WTC11 (cell line): ENCODE results near the gene SEMA3D. TPM values are rescaled to one million over a fixed set of nuclear protein-coding genes. Genes with fewer than 3 reads are reported as not detected.

Experiments
- ATAC-seq: fragments of 200-7000 bp; cut with Tn5 transposase; 2 replicates; pipeline ENCODE4 v1.10.0; 2021; ENCODE audit warnings: mild to moderate bottlenecking, moderate library complexity
- CTCF ChIA-PET: fragments of 300-600 bp; sonication (Branson Sonifier 250); formaldehyde crosslinking; loops from one replicate; lab custom pipeline; 2021; ENCODE audit warnings: antibody characterized with exemption; lab: Charles Lee
- POLR2A ChIA-PET: fragments of 350-600 bp; sonication (Branson Sonifier 250); formaldehyde crosslinking; loops from one replicate; lab custom pipeline; 2021; ENCODE audit warnings: antibody characterized with exemption; lab: Charles Lee
- DNase-seq: peaks from one replicate; pipeline ENCODE4 v3.0.0; 2021; ENCODE audit warnings: low spot score
- H3K27ac Mint-ChIP-seq: 2 replicates; pipeline ENCODE4 v1.8.0; 2021; ENCODE audit warnings: mixed read lengths
- H3K27me3 Mint-ChIP-seq: 2 replicates; pipeline ENCODE4 v1.8.0; 2021; ENCODE audit warnings: low read depth, mild to moderate bottlenecking, moderate library complexity, mixed read lengths
- H3K36me3 Mint-ChIP-seq: 2 replicates; pipeline ENCODE4 v1.8.0; 2021; ENCODE audit warnings: mixed read lengths
- H3K4me1 Mint-ChIP-seq: 2 replicates; pipeline ENCODE4 v1.8.0; 2022; ENCODE audit warnings: mixed read lengths
- H3K4me3 Mint-ChIP-seq: 2 replicates; pipeline ENCODE4 v1.8.0; 2021; ENCODE audit warnings: mild to moderate bottlenecking, moderate library complexity, mixed read lengths
- H3K9me3 Mint-ChIP-seq: 2 replicates; pipeline ENCODE4 v1.8.0; 2021; ENCODE audit warnings: mixed read lengths
- AR ChIP-seq: fragments of 250-450 bp; sonication (Bioruptor Pico); IDR thresholded peaks from 2 replicates; pipeline ENCODE4 v1.9.0; 2021; ENCODE audit warnings: mild to moderate bottlenecking
- EMX1 ChIP-seq: fragments of 250-450 bp; sonication (Bioruptor Pico); IDR thresholded peaks from 2 replicates; pipeline ENCODE4 v1.8.0; 2021; ENCODE audit warnings: mild to moderate bottlenecking
- ESRRA ChIP-seq: sonication (generic); formaldehyde crosslinking; IDR thresholded peaks from 2 replicates; pipeline ENCODE4 v1.8.1; 2022; ENCODE audit warnings: mild to moderate bottlenecking, missing genetic modification reagents, borderline replicate concordance
- ETV6 ChIP-seq: sonication (generic); formaldehyde crosslinking; IDR thresholded peaks from 2 replicates; pipeline ENCODE4 v1.8.1; 2022; ENCODE audit warnings: mild to moderate bottlenecking, missing genetic modification reagents
- FOXJ3 ChIP-seq: sonication (generic); formaldehyde crosslinking; IDR thresholded peaks from 2 replicates; pipeline ENCODE4 v1.9.0; 2021; ENCODE audit warnings: missing genetic modification reagents, mild to moderate bottlenecking, borderline replicate concordance
- FOXK1 ChIP-seq: sonication (generic); formaldehyde crosslinking; IDR thresholded peaks from 2 replicates; pipeline ENCODE4 v1.8.0; 2022; ENCODE audit warnings: mild to moderate bottlenecking, moderate library complexity, missing genetic modification reagents
- GABPB1 ChIP-seq: sonication (generic); formaldehyde crosslinking; IDR thresholded peaks from 2 replicates; pipeline ENCODE4 v1.8.1; 2023; ENCODE audit warnings: mild to moderate bottlenecking, missing genetic modification reagents
- GRHL2 ChIP-seq: fragments of 250-450 bp; sonication (Bioruptor Pico); IDR thresholded peaks from 2 replicates; pipeline ENCODE4 v1.8.0; 2022; ENCODE audit warnings: mild to moderate bottlenecking, moderate library complexity; ENCODE audit not compliant: insufficient replicate concordance, severe bottlenecking
- MAX ChIP-seq: sonication (generic); formaldehyde crosslinking; IDR thresholded peaks from 2 replicates; pipeline ENCODE4 v1.8.0; 2022; ENCODE audit warnings: mild to moderate bottlenecking, missing genetic modification reagents
- MYBL2 ChIP-seq: sonication (generic); formaldehyde crosslinking; IDR thresholded peaks from 2 replicates; pipeline ENCODE4 v1.8.1; 2023; ENCODE audit warnings: mild to moderate bottlenecking, moderate library complexity, missing genetic modification reagents
- NR2C2 ChIP-seq: sonication (generic); formaldehyde crosslinking; IDR thresholded peaks from 2 replicates; pipeline ENCODE4 v1.8.0; 2022; ENCODE audit warnings: mild to moderate bottlenecking, missing genetic modification reagents
- NR3C1 ChIP-seq: sonication (generic); formaldehyde crosslinking; conservative IDR thresholded peaks from 2 replicates; pipeline ENCODE4 v1.8.1; 2023; ENCODE audit warnings: low read depth, mild to moderate bottlenecking, missing genetic modification reagents
- PRDM15 ChIP-seq: sonication (generic); formaldehyde crosslinking; IDR thresholded peaks from 2 replicates; pipeline ENCODE4 v1.8.0; 2022; ENCODE audit warnings: missing genetic modification reagents
- RORB ChIP-seq: fragments of 250-450 bp; sonication (Bioruptor Pico); IDR thresholded peaks from 2 replicates; pipeline ENCODE4 v1.9.0; 2021; ENCODE audit warnings: mild to moderate bottlenecking
- SMAD3 ChIP-seq: sonication (generic); formaldehyde crosslinking; IDR thresholded peaks from 2 replicates; pipeline ENCODE4 v1.8.0; 2022; ENCODE audit warnings: missing genetic modification reagents, mild to moderate bottlenecking, borderline replicate concordance
- TCF7 ChIP-seq: sonication (generic); formaldehyde crosslinking; IDR thresholded peaks from 2 replicates; pipeline ENCODE4 v1.8.0; 2022; ENCODE audit warnings: mild to moderate bottlenecking, low read depth, missing genetic modification reagents, moderate library complexity
- TEAD4 ChIP-seq: sonication (generic); formaldehyde crosslinking; IDR thresholded peaks from 2 replicates; pipeline ENCODE4 v1.8.0; 2022; ENCODE audit warnings: mild to moderate bottlenecking, missing genetic modification reagents
- ZMAT4 ChIP-seq: fragments of 250-450 bp; sonication (Bioruptor Pico); IDR thresholded peaks from 2 replicates; pipeline ENCODE4 v1.9.0; 2021; ENCODE audit warnings: mild to moderate bottlenecking
- ZNF138 ChIP-seq: sonication (generic); formaldehyde crosslinking; conservative IDR thresholded peaks from 2 replicates; pipeline ENCODE4 v1.8.1; 2022; ENCODE audit warnings: mild to moderate bottlenecking, moderate library complexity, missing genetic modification reagents
- ZNF219 ChIP-seq: sonication (generic); formaldehyde crosslinking; IDR thresholded peaks from 2 replicates; pipeline ENCODE4 v1.8.0; 2023; ENCODE audit warnings: missing genetic modification reagents, mild to moderate bottlenecking, borderline replicate concordance
- ZNF263 ChIP-seq: sonication (generic); formaldehyde crosslinking; IDR thresholded peaks from 2 replicates; pipeline ENCODE4 v1.8.1; 2022; ENCODE audit warnings: low read depth, mild to moderate bottlenecking, moderate library complexity, missing genetic modification reagents
- ZNF396 ChIP-seq: fragments of 250-450 bp; sonication (Bioruptor Pico); IDR thresholded peaks from 2 replicates; pipeline ENCODE4 v1.8.0; 2021; ENCODE audit warnings: mild to moderate bottlenecking, moderate library complexity, borderline replicate concordance
- ZNF425 ChIP-seq: fragments of 250-450 bp; sonication (Bioruptor Pico); conservative IDR thresholded peaks from 2 replicates; pipeline ENCODE4 v1.9.0; 2021; ENCODE audit warnings: mild to moderate bottlenecking
- total RNA-seq: library from RNA; stranded (reverse); gene quantifications from 3 replicates; pipeline ENCODE4 v1.2.3, GENCODE V29; 2021
- TF ChIP-seq, protein P1 (sequence below): sonication (generic); formaldehyde crosslinking; IDR thresholded peaks from 2 replicates; pipeline ENCODE4 v1.8.1; 2022; ENCODE audit warnings: missing genetic modification reagents, borderline replicate concordance

SEMA3D gene
- total RNA-seq, 1 experiment from 2014 or later, result 3.8 TPM

DNA sequence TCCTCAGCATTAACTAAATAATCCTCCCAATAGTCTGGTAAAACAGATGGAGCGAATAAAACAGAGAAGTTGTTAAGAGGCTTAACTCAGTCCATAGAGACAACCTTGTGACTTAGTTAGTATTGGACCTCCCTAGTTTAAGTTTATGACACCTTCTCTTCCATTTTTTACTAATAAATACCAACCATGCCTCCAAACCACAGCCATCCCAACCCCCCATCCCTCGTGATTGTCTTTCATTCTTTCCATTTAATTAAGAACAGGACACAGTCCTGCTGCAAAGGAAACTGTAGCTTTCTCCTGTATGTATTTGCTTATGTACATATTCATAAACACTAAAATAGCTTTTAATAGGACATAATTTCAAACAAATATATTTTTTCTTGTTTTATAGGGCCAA lies 238.2 kb downstream of the SEMA3D start:
- DNase-seq (no peak), ATAC-seq (no peak)
- no peak overlapping the region for H3K4me3 Mint-ChIP-seq
- TF ChIP-seq MAX (CRISPR knock-in tag), result no peak
- no peak for TF ChIP-seq NR3C1 (CRISPR knock-in tag)
- no peak for TF ChIP-seq NR2C2 (CRISPR knock-in tag)
- no peak for TF ChIP-seq ZNF263
- H3K4me1 Mint-ChIP-seq, result peaks cover 14% of the 10 kb centered on the region
- H3K36me3 Mint-ChIP-seq, result no peaks in the 10 kb centered on the region
- H3K27ac Mint-ChIP-seq, result no peak overlapping the region
- no peaks in the 10 kb centered on the region for H3K27me3 Mint-ChIP-seq
- H3K9me3 Mint-ChIP-seq, result no peaks in the 10 kb centered on the region
- ChIA-PET POLR2A (no interaction called here), CTCF (no interaction called here)

GRCh38 chr7:84946549-84946948 lies 240.3 kb downstream of the SEMA3D start:
- Mint-ChIP-seq H3K4me3 (no peak overlapping the region), H3K4me1 (peaks cover 9% of the 10 kb centered on the region)
- TF ChIP-seq ESRRA, result no peak
- no peak for TF ChIP-seq MYBL2 (CRISPR knock-in tag)
- no peak for TF ChIP-seq GABPB1
- TF ChIP-seq ETV6 (CRISPR knock-in tag), result no peak
- TF ChIP-seq ZMAT4 (CRISPR knock-in tag), result no peak
- TF ChIP-seq, protein P1, sequence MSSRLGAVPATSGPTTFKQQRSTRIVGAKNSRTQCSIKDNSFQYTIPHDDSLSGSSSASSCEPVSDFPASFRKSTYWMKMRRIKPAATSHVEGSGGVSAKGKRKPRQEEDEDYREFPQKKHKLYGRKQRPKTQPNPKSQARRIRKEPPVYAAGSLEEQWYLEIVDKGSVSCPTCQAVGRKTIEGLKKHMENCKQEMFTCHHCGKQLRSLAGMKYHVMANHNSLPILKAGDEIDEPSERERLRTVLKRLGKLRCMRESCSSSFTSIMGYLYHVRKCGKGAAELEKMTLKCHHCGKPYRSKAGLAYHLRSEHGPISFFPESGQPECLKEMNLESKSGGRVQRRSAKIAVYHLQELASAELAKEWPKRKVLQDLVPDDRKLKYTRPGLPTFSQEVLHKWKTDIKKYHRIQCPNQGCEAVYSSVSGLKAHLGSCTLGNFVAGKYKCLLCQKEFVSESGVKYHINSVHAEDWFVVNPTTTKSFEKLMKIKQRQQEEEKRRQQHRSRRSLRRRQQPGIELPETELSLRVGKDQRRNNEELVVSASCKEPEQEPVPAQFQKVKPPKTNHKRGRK, result no peak
- TF ChIP-seq GRHL2 (CRISPR knock-in tag), result no peak
- no peak for TF ChIP-seq ZNF396
- no peak for TF ChIP-seq ZNF425 (CRISPR knock-in tag)
- TF ChIP-seq EMX1, result no peak
- no peak for TF ChIP-seq TCF7 (CRISPR knock-in tag)
- no peak for TF ChIP-seq PRDM15
- TF ChIP-seq AR (CRISPR knock-in tag), result no peak
- TF ChIP-seq SMAD3 (CRISPR knock-in tag), result no peak
- no peak for TF ChIP-seq RORB (CRISPR knock-in tag)
- no peak for TF ChIP-seq ZNF219 (CRISPR knock-in tag)
- no peak for TF ChIP-seq FOXJ3
- TF ChIP-seq FOXK1 (CRISPR knock-in tag), result no peak
- TF ChIP-seq ZNF138, result no peak
- no peak for TF ChIP-seq TEAD4 (CRISPR knock-in tag)
- TF ChIP-seq, all 79 proteins: peak for 0
- POLR2A ChIA-PET, result no interaction called here
- DNase-seq (no peak), ATAC-seq (no peak)
- H3K36me3 Mint-ChIP-seq, result no peaks in the 10 kb centered on the region
- CTCF ChIA-PET, result no interaction called here
- H3K9me3 Mint-ChIP-seq, result no peaks in the 10 kb centered on the region
- no peaks in the 10 kb centered on the region for H3K27me3 Mint-ChIP-seq
- H3K27ac Mint-ChIP-seq, result peak overlapping the region; percentile 12; the same call in 1 of the 2 replicates
